Measurements from ENCODE around the gene PDE9A.

- TF ChIP-seq CTCF (IDR thresholded peaks at IDR 0.05) (no peak), POLR2A (IDR thresholded peaks at IDR 0.05) (no peak)
Measured at GRCh38 chr21:42806509-42807140, 153.2 kb downstream of the PDE9A start.
